Esophagus squamous epithelium (tissue), 5 donors: ENCODE data around the gene CELF3. TPM values are rescaled to one million over a fixed set of nuclear protein-coding genes. Genes with fewer than 3 reads are reported as not detected.

Experiments
- DNase-seq: peaks from one replicate; lab custom pipeline; 2025; lab: John Stamatoyannopoulos, UW
- H3K27ac ChIP-seq, 4 donors: fragments of 200-600 bp; sonication (generic); one replicate each; pipeline ENCODE4 v1.5.1; 2016 to 2019; ENCODE audit warnings: mild to moderate bottlenecking in 1 of 4
- H3K27me3 ChIP-seq, 4 donors: fragments of 200-600 bp; sonication (generic); 1 replicate in 3 of 4; 2 replicates in 1 of 4; pipeline versions ENCODE4 v1.5.1 to v1.6.0; 2017 to 2021; ENCODE audit warnings: antibody characterized with exemption in 1 of 4
- H3K36me3 ChIP-seq, 3 donors: fragments of 200-600 bp; sonication (generic); one replicate each; pipeline ENCODE4 v1.5.1; 2016 to 2019
- H3K4me1 ChIP-seq, 3 donors: fragments of 200-600 bp; sonication (generic); one replicate each; pipeline ENCODE4 v1.5.1; 2017 to 2019
- H3K4me3 ChIP-seq, 4 donors: fragments of 200-600 bp; sonication (generic); 1 replicate in 3 of 4; 2 replicates in 1 of 4; pipeline ENCODE4 v1.5.1; 2016 to 2019; ENCODE audit warnings: mild to moderate bottlenecking in 2 of 4, moderate library complexity in 1 of 4
- H3K9me3 ChIP-seq, 3 donors: fragments of 200-600 bp; sonication (generic); one replicate each; pipeline ENCODE4 v1.5.1; 2016 to 2019
- POLR2A ChIP-seq, 4 donors: fragments of 450-650 bp; IDR thresholded peaks; one replicate each; pipeline ENCODE4 v1.6.1; 2017; ENCODE audit warnings: antibody characterized with exemption in 4 of 4, mild to moderate bottlenecking in 4 of 4, moderate library complexity in 3 of 4
- WGBS, 2 donors: methylation state at CpG; one replicate each; pipeline ENCODE4 v1.1.5; 2018; 5-methylcytosine and 5-hydroxymethylcytosine counted together
- intact Hi-C: fragments of 100-400 bp; cut with DNase I; formaldehyde crosslinking; loops from one replicate; pipeline ENCODE4 v1.15.0; 2022
- total RNA-seq, 4 donors: library from RNA; depleted of rRNA; stranded (reverse); fragments of >200 nt; gene quantifications; one replicate each; pipeline ENCODE4 v1.1.0, GENCODE V29; 2016
- TF ChIP-seq, protein P1 (sequence below), 6 experiments: fragments of 450-650 bp in 4 of 6; fragments of 200-600 bp in 2 of 6; sonication (generic) in 2 of 6; IDR thresholded peaks; one replicate each; pipeline ENCODE4 v1.5.1; 2016 to 2019; ENCODE audit warnings: antibody characterized with exemption in 6 of 6, mild to moderate bottlenecking in 4 of 6, moderate library complexity in 4 of 6
- donor health status: DM: yes; HTN: yes; CAD: no.

Gene CELF3
- total RNA-seq, 4 donors from 2014 or later = 0.19 TPM; not detected in 3

DNA sequence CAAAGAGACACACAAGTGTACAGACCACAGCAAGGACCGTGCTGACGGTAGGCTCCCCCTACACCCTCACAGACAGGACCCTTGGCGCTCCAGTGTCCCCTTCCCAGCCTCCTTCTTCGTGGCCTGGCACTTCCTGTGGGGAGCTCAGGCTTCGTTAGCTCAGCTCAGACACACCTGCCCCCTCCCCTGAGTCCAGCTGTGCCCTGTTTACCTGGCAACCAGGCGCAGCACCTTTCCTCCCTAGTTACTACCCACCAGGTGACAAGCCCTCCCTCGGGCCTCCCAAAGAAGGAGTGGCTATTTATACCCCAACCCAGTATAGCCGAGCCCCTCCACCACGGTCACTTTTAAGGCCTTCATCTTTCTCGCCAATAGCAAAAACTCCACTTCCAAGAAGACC is 4.7 kb downstream of the CELF3 start:
- H3K27me3 ChIP-seq = peaks cover 0 to 50% (median 4%) of the 10 kb centered on the region in 4 donors
- 56 to 65% methylated on average over 7 to 10 of the region's 10 CpGs for WGBS, 2 donors
- no peak overlapping the region for H3K4me3 ChIP-seq
- intact Hi-C loops = no loop called here
- H3K27ac ChIP-seq = no peak overlapping the region
- H3K9me3 ChIP-seq = no peaks in the 10 kb centered on the region
- peaks cover 0 to 15% (median 5%) of the 10 kb centered on the region in 3 donors for H3K4me1 ChIP-seq
- TF ChIP-seq, protein P1, sequence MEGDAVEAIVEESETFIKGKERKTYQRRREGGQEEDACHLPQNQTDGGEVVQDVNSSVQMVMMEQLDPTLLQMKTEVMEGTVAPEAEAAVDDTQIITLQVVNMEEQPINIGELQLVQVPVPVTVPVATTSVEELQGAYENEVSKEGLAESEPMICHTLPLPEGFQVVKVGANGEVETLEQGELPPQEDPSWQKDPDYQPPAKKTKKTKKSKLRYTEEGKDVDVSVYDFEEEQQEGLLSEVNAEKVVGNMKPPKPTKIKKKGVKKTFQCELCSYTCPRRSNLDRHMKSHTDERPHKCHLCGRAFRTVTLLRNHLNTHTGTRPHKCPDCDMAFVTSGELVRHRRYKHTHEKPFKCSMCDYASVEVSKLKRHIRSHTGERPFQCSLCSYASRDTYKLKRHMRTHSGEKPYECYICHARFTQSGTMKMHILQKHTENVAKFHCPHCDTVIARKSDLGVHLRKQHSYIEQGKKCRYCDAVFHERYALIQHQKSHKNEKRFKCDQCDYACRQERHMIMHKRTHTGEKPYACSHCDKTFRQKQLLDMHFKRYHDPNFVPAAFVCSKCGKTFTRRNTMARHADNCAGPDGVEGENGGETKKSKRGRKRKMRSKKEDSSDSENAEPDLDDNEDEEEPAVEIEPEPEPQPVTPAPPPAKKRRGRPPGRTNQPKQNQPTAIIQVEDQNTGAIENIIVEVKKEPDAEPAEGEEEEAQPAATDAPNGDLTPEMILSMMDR (IDR thresholded peaks at IDR 0.05) = no peak
- TF ChIP-seq POLR2A (IDR thresholded peaks at IDR 0.05) = no peak
- DNase-seq = no peak
- no peaks in the 10 kb centered on the region for H3K36me3 ChIP-seq

GRCh38 chr1:151711044-151711800 is 5.4 kb downstream of the CELF3 start:
- Histone ChIP-seq H3K4me1 (peaks cover 0 to 8% (median 5%) of the 10 kb centered on the region in 3 donors), H3K4me3 (no peak overlapping the region), H3K27me3 (peaks cover 0 to 43% (median 0%) of the 10 kb centered on the region in 4 donors), H3K36me3 (no peaks in the 10 kb centered on the region), H3K9me3 (no peaks in the 10 kb centered on the region), H3K27ac (no peak overlapping the region)
- intact Hi-C loops = no loop called here
- TF ChIP-seq, protein P1 (IDR thresholded peaks at IDR 0.05) = no peak
- TF ChIP-seq POLR2A (IDR thresholded peaks at IDR 0.05) = no peak
- WGBS, 2 donors = 80 to 86% methylated on average over 9 to 10 of the region's 21 CpGs
- DNase-seq = no peak

DNA sequence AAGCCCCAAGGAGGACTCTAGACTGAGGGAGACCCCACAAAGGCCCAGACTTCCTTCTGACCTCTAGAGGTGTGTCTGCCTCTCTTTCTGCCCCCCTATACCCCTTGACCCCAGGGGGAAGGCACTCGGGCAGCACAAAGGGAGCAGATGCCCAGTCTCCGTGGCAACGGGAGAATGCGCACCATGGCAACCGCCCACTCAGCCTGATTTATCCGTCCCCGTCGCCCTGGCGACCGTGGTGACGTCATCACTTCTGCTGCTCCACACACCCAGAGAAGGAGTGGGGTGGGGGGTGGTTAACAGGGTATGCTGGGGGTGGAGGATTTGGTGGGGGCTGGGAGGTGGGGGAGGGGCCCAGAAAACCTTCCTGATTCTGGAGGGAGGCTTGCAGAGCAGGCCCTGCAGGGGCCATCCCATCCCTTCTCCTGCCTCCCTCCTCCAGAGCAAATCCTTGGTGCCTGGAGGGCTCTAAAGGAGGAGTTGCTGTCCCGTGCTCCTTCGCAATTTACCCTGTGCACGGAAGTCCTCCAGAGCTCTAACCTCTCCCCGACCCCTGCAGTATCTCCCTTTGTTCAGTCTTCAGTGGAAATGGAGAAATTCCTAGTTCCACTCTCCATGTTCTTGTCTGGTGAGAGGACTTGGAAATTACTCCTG is 6.3 kb downstream of the CELF3 start:
- Histone ChIP-seq H3K4me1 (peaks cover 0 to 8% (median 5%) of the 10 kb centered on the region in 3 donors), H3K27me3 (peaks cover 0 to 35% (median 0%) of the 10 kb centered on the region in 4 donors), H3K9me3 (no peaks in the 10 kb centered on the region), H3K27ac (no peak overlapping the region), H3K4me3 (no peak overlapping the region), H3K36me3 (no peaks in the 10 kb centered on the region)
- intact Hi-C loops = no loop called here
- WGBS, 2 donors = 31% methylated on average over 4 to 6 of the region's 15 CpGs
- TF ChIP-seq POLR2A (IDR thresholded peaks at IDR 0.05) = no peak
- TF ChIP-seq, protein P1 (IDR thresholded peaks at IDR 0.05) = no peak
- DNase-seq = no peak

GRCh38 chr1:151708891-151709290 is 7.7 kb downstream of the CELF3 start:
- H3K9me3 ChIP-seq = no peaks in the 10 kb centered on the region
- intact Hi-C loops = no loop called here
- no peak for DNase-seq
- no peak overlapping the region for H3K4me3 ChIP-seq
- H3K27me3 ChIP-seq = peaks cover 0 to 23% (median 0%) of the 10 kb centered on the region in 4 donors
- no peak overlapping the region for H3K27ac ChIP-seq
- no peaks in the 10 kb centered on the region for H3K36me3 ChIP-seq
- TF ChIP-seq, protein P1 (IDR thresholded peaks at IDR 0.05) = no peak
- TF ChIP-seq POLR2A (IDR thresholded peaks at IDR 0.05) = no peak
- WGBS, 2 donors = 72 to 100% methylated on average over 2 to 10 of the region's 15 CpGs
- peaks cover 0 to 6% (median under 1%) of the 10 kb centered on the region in 3 donors for H3K4me1 ChIP-seq

GRCh38 chr1:151707541-151708065 is 9.0 kb downstream of the CELF3 start:
- WGBS, 2 donors = 90 to 92% methylated on average over 2 to 4 of the region's 15 CpGs
- Histone ChIP-seq H3K27ac (no peak overlapping the region), H3K4me3 (no peak overlapping the region), H3K36me3 (no peaks in the 10 kb centered on the region), H3K9me3 (no peaks in the 10 kb centered on the region), H3K27me3 (peaks cover 0 to 16% (median 0%) of the 10 kb centered on the region in 4 donors), H3K4me1 (no peaks in the 10 kb centered on the region)
- TF ChIP-seq, protein P1 (IDR thresholded peaks at IDR 0.05) = no peak
- TF ChIP-seq POLR2A (IDR thresholded peaks at IDR 0.05) = no peak
- intact Hi-C loops = no loop called here
- DNase-seq = no peak
